Keratinocyte (primary cell): Measurements from ENCODE around the gene NUP98. TPM values are rescaled to one million over a fixed set of nuclear protein-coding genes. Genes with fewer than 3 reads are reported as not detected.
"Not testable (repeated sequence)": the region's sequence is repeated elsewhere in the genome, so short reads cannot be mapped to it uniquely, and the experiment has no call there.

ENCODE experiments used
- DNase-seq: peaks from one replicate; pipeline ENCODE4 v3.0.0-alpha.2; 2011; ENCODE audit warnings: low read depth, missing footprints, low spot score
- FAIRE-seq: peaks from 2 replicates; lab custom pipeline; 2011; peaks lifted over from hg19 to GRCh38; lab: Jason Lieb, UNC
- H2AFZ ChIP-seq: 2 replicates; pipeline ENCODE4 v1.6.0; 2012; ENCODE audit warnings: low read length, control low read depth, inconsistent platforms; ENCODE audit not compliant: control insufficient read depth
- H3K27ac ChIP-seq: 2 replicates; pipeline ENCODE4 v1.5.1; 2011; ENCODE audit warnings: low read length; ENCODE audit not compliant: control insufficient read depth, insufficient read depth
- H3K27me3 ChIP-seq: 3 replicates; pipeline ENCODE4 v1.6.0; 2011; ENCODE audit warnings: low read length; ENCODE audit not compliant: control insufficient read depth, insufficient read depth; ENCODE audit errors: extremely low read depth
- H3K36me3 ChIP-seq, 2 experiments: 2 replicates in 1 of 2; 3 replicates in 1 of 2; pipeline ENCODE4 v1.5.1; 2011; ENCODE audit warnings: low read length in 2 of 2, mild to moderate bottlenecking in 1 of 2; ENCODE audit not compliant: control insufficient read depth in 2 of 2, insufficient read depth in 2 of 2; ENCODE audit errors: extremely low read depth in 1 of 2
- H3K4me1 ChIP-seq: 3 replicates; pipeline ENCODE4 v1.5.1; 2011; ENCODE audit warnings: low read length; ENCODE audit not compliant: control insufficient read depth, insufficient read depth; ENCODE audit errors: extremely low read depth
- H3K4me2 ChIP-seq: 3 replicates; pipeline ENCODE4 v1.6.0; 2011; ENCODE audit warnings: low read depth, low read length; ENCODE audit not compliant: control insufficient read depth, insufficient read depth; ENCODE audit errors: extremely low read depth
- H3K4me3 ChIP-seq, 3 experiments: fragments of 200-600 bp in 1 of 3; sonication (generic) in 1 of 3; 2 replicates in 2 of 3; 3 replicates in 1 of 3; pipeline ENCODE4 v1.5.1; 2011 to 2016; ENCODE audit warnings: low read length in 3 of 3, mild to moderate bottlenecking in 3 of 3, control low read depth in 2 of 3, inconsistent platforms in 1 of 3, low read depth in 1 of 3, mixed read lengths in 1 of 3, mixed run types in 1 of 3, moderate library complexity in 1 of 3; ENCODE audit not compliant: control insufficient read depth in 2 of 3, insufficient read depth in 2 of 3; ENCODE audit errors: extremely low read depth in 1 of 3
- H3K79me2 ChIP-seq: 2 replicates; pipeline ENCODE4 v1.6.0; 2012; ENCODE audit warnings: low read length; ENCODE audit not compliant: control insufficient read depth, insufficient read depth
- H3K9ac ChIP-seq: 3 replicates; pipeline ENCODE4 v1.6.0; 2011; ENCODE audit warnings: low read length; ENCODE audit not compliant: control insufficient read depth, insufficient read depth; ENCODE audit errors: extremely low read depth
- H3K9me1 ChIP-seq: 3 replicates; pipeline ENCODE4 v1.6.0; 2011; ENCODE audit warnings: low read length; ENCODE audit not compliant: control insufficient read depth, insufficient read depth; ENCODE audit errors: extremely low read depth
- H3K9me3 ChIP-seq: 2 replicates; pipeline ENCODE4 v1.5.1; 2012; ENCODE audit warnings: low read depth, low read length; ENCODE audit not compliant: control insufficient read depth
- H4K20me1 ChIP-seq: 3 replicates; pipeline ENCODE4 v1.6.0; 2011; ENCODE audit warnings: low read length; ENCODE audit not compliant: control insufficient read depth, insufficient read depth; ENCODE audit errors: extremely low read depth
- CTCF ChIP-seq, 3 experiments: IDR thresholded peaks in 1 of 3; conservative IDR thresholded peaks in 1 of 3; optimal IDR thresholded peaks in 1 of 3; 2 replicates in 2 of 3; 3 replicates in 1 of 3; pipeline versions ENCODE3 to v1.5.1; 2011; ENCODE audit warnings: low read length in 3 of 3, mild to moderate bottlenecking in 3 of 3, moderate library complexity in 2 of 3, control low read depth in 1 of 3, inconsistent platforms in 1 of 3; ENCODE audit not compliant: insufficient read depth in 2 of 3; ENCODE audit errors: extremely low read depth in 1 of 3
- dilution Hi-C: fragments of 300-500 bp; cut with MboI; formaldehyde crosslinking; loops from one replicate; pipeline ENCODE4 v1.7.0; 2020; ENCODE audit warnings: low sequenced_read_pairs; ENCODE audit not compliant: extremely low pct_ligation_motif_present
- polyA plus RNA-seq, 5 experiments: library from polyadenylated mRNA; depleted of rRNA in 3 of 5; stranded (reverse) in 3 of 5; stranded (forward) in 1 of 5; unstranded in 1 of 5; fragments of >200 nt; gene quantifications; 1 replicate in 1 of 5; 2 replicates in 3 of 5; 3 replicates in 1 of 5; pipeline versions ENCODE4 v1.2.1 to v1.2.3, GENCODE V29; 2011 to 2012; ENCODE audit warnings: missing spikeins in 2 of 5, low read depth in 1 of 5, low replicate concordance in 1 of 5

NUP98 gene
- polyA plus RNA-seq, 1 donor (not counting 4 experiments of a cell fraction or from before 2014, with no cell fraction given), result 66.9 TPM

- Histone ChIP-seq H3K4me1 (peaks cover 3% of the 10 kb centered on the region), H3K79me2 (peaks cover 72% of the 10 kb centered on the region), H3K36me3 (peaks cover 3 to 13% of the 10 kb centered on the region in 2 experiments), H4K20me1 (peaks cover 9% of the 10 kb centered on the region), H3K9me1 (no peaks in the 10 kb centered on the region), H3K27me3 (no peaks in the 10 kb centered on the region), H3K4me3 (peak overlapping the region; percentile 84 to 98 (median 96)), H3K9me3 (no peaks in the 10 kb centered on the region), H2AFZ (no peak overlapping the region), H3K9ac (no peak overlapping the region), H3K27ac (no peak overlapping the region), H3K4me2 (peak overlapping the region; percentile 92)
- dilution Hi-C loops, result no loop called here
- no peak for DNase-seq
- no peak for TF ChIP-seq CTCF (optimal IDR thresholded peaks at IDR 0.05 in 1 of 3, IDR thresholded peaks at IDR 0.05 in 1 of 3, conservative IDR thresholded peaks at IDR 0.05 in 1 of 3; ENCODE audit: extremely low read depth in 1 of 3, insufficient read depth in 2 of 3, low read length in 3 of 3)
- FAIRE-seq, result no peak
These were observed 2.0 kb downstream of the NUP98 start for GRCh38 chr11:3795131-3796001.

- H3K27ac ChIP-seq, H3K9me3 ChIP-seq, H3K27me3 ChIP-seq, H3K4me2 ChIP-seq, FAIRE-seq, dilution Hi-C loops, H3K4me1 ChIP-seq, DNase-seq, H2AFZ ChIP-seq, H3K9me1 ChIP-seq, H3K4me3 ChIP-seq, H3K9ac ChIP-seq: not testable (repeated sequence)
- Histone ChIP-seq H3K36me3 (peaks cover 3 to 13% of the 10 kb centered on the region in 2 experiments), H3K79me2 (peaks cover 81% of the 10 kb centered on the region), H4K20me1 (peaks cover 10% of the 10 kb centered on the region)
These were observed 3.0 kb downstream of the NUP98 start for GRCh38 chr11:3794387-3794786.
